Fibroblast of skin of right quadriceps (primary cell): Measurements from ENCODE around the gene KITLG.
"Not testable (repeated sequence)": the region's sequence is repeated elsewhere in the genome, so short reads cannot be mapped to it uniquely, and the experiment has no call there.

Experiments used
- DNase-seq: peaks from one replicate; pipeline ENCODE4 v3.0.0-alpha.2; 2013

The KITLG gene

DNA sequence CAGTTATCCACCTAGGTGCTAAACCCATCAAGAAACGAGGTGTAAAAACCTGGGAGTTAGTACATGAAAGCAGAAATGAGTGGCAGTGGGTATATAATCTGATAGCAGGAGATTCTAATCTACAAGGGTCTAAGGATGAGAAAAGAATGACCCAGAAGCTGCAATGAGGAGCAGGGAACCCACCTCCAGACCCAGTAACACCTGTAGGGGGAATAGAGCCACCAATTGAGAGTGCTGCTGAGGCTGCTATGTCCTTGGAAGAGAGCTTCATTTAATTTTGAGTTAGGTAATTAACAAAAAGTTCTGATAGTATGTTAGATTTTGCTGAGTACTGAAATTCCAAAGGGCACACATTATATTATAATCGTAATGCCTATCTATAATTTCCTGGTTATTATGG is 89.8 kb downstream of the KITLG start:
- no peak for DNase-seq

GRCh38 chr12:88472775-88473174 is 107.5 kb downstream of the KITLG start:
- peak; percentile 58 for DNase-seq

GRCh38 chr12:88472248-88472647 is 108.0 kb downstream of the KITLG start:
- DNase-seq, result peak; percentile 55

DNA sequence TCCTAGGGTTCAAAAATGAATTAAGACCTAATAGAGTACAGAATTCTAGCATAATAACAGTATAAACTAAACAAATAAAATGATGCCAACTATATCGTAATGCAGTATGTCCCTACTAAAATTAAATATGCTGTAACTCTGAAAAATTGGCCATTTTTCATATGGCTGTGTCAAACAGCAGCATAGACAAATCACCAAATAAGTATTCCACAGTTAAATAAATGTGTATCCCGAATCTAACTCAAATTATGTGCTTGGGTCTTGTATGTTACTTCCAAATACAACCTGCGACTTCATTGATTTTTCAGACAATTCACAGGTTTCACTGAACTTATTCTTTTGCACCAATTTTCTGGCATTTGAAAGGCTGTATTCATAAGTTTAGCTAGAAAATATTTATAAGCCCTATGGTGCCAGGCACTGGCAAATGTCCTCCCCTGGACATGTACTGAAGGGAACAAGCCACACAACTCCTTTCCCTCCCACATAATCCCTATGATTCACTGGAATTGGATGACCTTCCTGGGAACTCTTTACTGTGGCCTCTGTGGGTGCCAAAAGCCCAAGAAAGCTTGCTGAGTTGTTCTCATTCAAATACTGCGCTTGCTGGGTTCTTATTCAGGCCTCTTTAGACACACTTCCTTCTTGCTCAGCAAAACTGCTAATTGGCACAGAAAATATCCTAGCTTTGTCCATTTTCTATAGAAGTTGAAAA is 108.8 kb downstream of the KITLG start:
- peak; percentile 78 for DNase-seq

DNA sequence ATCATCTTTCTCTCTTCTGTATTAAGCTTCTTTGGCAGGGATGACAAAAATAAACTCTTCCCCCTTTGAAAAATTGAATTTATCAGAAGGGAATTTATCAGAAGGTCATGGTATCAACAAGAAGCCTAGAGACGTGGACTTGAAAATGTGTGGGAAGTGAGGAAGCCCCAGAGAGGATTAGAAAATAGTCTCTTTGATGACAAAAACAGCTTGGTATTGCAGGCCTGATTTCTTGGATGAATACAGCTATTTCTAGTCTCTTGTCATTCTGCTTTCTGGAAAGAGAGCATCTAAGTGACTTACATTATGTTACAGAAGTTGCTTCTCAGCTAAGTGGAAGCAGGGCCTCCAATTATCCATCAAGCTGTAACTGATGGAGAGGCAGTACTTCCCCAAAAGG is 111.1 kb downstream of the KITLG start:
- no peak for DNase-seq

GRCh38 chr12:88468581-88468980 is 111.7 kb downstream of the KITLG start:
- DNase-seq, result peak; percentile 48

- DNase-seq, result not testable (repeated sequence)
Measured at GRCh38 chr12:88466708-88467107, 113.6 kb downstream of the KITLG start.

DNA sequence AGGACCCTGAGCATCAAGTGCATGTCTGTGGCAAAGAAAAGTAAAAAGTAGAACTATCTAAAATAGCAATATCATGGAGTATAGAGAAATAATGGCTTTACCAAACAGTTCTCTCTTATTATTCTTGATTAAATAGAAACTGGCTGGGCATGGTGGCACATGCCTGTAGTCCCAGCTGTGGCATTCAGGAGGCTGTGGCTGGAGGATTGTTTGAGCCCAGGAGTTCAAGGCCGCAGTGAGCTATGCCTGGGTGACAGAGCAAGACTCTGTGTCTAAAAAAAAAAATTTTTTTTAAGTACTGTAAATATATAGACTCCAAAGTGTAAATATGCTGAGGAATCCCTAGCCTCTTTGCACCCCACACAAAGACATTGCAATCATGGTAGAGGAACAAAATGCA is 121.9 kb downstream of the KITLG start:
- DNase-seq, result no peak

DNA sequence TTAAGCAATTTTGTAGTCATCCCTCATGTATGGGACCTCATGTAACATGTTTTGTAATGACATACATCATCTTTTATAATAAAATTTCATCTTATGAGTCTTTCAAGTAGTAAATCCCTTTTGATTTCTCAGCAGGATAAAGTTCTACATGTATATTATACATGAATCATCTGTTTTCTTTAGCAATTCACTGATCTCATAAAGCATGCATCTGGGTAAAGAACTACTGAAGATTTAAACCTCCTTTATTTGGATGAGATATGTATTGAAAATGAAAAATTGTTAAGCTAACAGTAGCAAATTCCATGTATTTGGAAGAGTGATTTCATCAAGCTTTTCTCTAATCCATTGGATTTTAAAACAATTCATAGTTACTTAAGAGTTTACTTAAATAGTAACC is 126.9 kb downstream of the KITLG start:
- DNase-seq, result peak; percentile 71

DNA sequence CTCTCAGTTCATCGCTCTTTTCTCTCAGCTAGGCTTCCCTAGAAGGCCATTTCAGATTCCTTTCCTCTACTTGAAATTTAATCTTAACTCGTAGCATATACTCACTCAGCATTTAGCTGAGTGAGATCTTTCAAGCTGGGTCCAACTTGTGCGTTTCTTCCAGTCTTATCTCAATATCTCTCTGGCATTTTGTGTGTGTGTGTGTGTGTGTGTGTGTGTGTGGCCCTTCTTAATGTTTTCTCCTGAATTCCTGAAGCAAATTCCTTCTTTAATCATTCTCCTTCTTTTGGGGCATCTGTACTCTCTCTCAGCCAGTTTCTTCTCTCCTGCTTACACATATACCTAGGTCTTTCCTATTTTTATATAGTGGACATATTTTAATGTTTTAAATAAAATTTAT is 129.1 kb downstream of the KITLG start:
- DNase-seq, result peak; percentile 38

GRCh38 chr12:88450136-88450535 is 130.1 kb downstream of the KITLG start:
- DNase-seq, result no peak

GRCh38 chr12:88448337-88448915 is 131.8 kb downstream of the KITLG start:
- no peak for DNase-seq

GRCh38 chr12:88445705-88446394 is 134.4 kb downstream of the KITLG start:
- peak; percentile 46 for DNase-seq

DNA sequence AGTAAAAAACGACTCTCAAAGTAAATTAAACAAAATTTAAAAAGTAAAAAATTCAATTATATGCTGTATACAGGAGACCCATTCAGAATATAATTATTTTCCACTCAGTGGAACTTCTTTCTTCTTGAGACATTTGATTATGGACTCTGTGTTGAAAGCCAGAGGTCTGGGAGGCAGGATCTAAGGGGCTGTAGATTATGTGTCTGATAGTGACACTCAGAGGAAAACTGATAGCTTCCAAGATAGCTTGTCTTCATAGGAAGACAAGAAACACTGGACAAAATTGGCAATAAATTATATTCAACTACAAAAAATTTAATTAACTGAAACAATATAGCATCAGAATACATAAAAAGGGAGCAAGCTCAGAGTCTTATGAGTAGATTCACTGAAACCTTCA is 135.8 kb downstream of the KITLG start:
- DNase-seq, result no peak
